HT-29 (cell line): ENCODE measurements around the gene POU1F1. TPM values are rescaled to one million over a fixed set of nuclear protein-coding genes. Genes with fewer than 3 reads are reported as not detected.
"Not testable (repeated sequence)": the region's sequence is repeated elsewhere in the genome, so short reads cannot be mapped to it uniquely, and the experiment has no call there.

Experiments used
- DNase-seq: peaks from one replicate; pipeline ENCODE4 v3.0.0-alpha.2; 2015; ENCODE audit warnings: low spot score
- total RNA-seq: library from RNA; depleted of rRNA; stranded (reverse); fragments of >200 nt; shearing (Covaris generic); gene quantifications from 2 replicates; pipeline ENCODE4 v1.2.3, GENCODE V29; 2014; rRNA removed

The POU1F1 gene, protein sequence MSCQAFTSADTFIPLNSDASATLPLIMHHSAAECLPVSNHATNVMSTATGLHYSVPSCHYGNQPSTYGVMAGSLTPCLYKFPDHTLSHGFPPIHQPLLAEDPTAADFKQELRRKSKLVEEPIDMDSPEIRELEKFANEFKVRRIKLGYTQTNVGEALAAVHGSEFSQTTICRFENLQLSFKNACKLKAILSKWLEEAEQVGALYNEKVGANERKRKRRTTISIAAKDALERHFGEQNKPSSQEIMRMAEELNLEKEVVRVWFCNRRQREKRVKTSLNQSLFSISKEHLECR
- total RNA-seq: not detected in 2 replicates

DNA sequence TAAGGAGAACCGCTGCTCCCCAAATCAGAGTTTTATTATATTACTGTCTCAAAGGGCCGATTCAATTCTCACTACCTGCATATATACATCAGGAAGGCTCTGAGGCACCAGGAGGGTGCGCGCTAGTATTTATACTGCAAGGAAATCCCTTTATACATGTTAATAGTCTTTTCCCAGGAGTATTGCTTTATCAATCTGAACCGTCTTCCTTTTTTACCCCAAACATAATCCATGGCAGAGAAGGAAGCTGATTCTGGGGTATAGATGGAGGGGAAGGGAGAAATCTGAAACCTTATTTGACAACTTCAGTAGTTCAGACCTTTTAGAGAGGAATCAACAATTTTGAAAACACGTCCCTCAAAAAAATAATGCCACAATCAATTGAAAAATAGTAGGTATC, at the start of gene POU1F1:
Gene POU1F1, minus strand, starts transcription at position 101 of the 400 bp plus-strand sequence. CDS start 122 bp downstream, outside the sequence.
- no peak for DNase-seq

DNA sequence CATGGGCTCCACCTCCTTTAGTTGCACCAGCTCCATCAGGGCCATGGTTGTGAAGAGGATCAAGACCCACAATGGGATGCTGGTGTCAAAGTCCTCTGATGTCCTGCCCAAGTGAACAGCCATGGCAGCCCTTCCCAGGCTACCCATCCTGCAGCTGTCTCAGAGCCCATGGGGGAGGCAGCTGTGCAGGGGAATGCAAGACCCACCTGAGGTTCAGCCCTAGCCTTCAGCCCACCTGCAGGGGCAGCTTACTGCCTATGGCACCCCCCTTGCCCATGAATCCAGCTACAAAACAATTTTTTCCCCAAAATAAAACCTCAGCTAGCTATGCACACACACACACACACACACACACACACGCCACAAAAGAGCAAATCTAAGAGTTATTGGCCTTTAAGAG, 48.2 kb upstream of the POU1F1 start:
- no peak for DNase-seq

DNA sequence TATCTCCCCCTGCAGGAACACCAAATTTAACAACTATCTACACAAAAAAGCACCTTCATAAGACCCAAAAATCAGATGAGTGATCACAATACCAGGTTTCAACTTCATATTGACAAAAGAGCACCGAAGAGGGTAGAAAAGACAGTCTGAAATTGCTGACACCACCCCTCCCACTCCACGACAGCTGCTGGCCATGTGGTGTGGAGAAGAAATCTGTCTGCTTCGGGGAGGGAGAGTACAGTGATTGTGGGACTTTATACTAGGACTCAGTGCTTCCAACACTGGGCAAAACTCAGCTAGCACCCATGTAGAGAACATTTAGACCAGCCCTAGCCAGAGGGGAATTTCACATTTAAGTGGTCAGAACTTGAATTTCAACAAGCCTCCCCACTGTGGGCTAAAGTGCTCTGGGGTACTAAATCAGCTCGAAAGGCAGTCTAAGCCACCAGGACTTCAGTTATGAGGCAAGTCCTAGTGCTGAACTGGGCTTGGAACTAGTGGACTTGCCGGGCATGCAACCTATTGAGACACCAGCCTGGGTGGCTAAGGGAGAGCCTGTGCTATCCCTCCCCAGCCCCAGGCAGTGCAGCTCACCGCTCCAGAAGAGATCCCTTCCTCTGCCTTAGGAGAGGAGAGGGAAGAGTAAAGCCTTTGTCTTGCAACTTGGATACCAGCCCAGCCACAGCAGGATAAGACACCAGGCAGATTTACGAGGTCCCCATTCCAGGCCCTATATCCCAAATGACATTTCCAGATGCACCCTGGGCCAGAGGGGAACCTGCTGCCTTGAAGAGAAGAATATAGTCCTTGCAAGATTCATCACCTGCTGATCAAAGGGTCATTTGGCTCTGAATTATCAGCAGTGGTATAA, 44.6 kb upstream of the POU1F1 start:
- no peak for DNase-seq

DNA sequence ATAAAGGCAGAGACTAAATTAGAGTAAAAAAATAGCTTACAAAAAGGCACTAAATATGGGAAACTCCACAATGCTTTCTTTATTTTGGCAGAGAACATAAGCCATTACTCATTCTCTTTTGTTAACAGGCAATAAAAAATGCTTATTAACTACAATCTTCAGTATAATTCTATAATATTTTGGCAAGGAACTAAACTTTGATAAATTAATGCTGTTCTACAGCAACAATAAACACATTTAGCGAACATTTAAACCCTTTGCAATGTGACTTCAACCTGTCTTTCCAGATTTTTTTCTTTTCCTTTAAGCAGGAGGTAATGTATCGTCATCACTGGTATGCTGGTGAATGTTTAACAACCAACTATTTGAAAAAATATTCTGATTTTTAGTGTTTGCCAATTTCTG, 42.2 kb upstream of the POU1F1 start:
- peak; percentile 7 for DNase-seq

DNA sequence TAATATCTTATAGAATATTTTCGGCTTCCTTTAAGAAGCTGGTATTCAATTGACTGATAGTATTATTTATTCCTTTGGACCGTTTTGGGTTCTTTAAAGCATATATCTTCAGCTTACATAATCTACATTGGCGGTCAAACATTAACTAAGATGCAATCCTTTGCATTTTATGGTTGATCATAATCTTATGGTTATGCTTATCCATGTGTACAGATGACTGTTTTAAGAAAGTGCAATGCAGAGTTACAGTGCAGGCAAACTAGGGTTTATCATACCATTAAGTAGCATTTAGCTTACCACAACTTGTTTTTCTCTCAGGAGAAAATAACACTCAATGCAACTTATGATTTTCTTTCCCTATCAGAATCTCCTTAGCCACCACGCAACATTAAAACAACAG, 41.4 kb upstream of the POU1F1 start:
- no peak for DNase-seq

DNA sequence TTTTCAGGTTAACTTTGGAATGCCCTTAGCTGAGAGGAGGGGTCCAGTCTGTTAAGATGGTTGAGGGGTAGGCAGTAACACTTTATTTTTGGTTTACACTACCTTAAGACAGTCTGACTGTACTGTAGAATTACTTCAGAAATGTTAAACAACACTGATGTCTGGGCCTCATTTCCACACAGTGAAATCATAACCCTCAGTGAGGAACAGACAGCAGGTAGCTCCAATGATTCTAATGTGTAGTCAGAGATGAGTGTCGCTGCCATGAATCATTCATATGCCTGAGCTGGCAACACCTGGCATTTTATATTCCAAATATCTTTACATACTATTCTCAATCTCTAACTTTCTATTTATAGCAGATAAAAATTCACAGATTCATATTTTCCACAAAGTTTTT, 37.3 kb upstream of the POU1F1 start:
- no peak for DNase-seq

DNA sequence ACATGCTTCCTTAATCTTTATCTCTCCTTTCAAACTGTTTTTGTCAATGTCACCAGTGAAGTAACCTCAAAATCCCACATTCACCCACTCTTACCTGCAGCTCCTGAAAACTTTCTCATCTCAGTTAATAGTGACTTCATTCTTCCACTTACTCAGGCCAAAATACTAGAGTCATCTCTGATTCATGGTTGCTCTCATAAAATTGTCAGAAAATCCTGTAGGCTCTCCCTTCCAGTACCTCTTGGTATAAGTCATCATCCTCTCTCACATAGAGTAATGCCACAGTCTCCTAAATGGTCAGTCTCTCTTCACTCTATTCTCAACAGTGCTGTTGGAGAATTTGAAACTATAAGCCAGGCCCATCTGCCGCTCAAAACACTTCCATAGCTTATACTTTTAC, 34.9 kb upstream of the POU1F1 start:
- no peak for DNase-seq

DNA sequence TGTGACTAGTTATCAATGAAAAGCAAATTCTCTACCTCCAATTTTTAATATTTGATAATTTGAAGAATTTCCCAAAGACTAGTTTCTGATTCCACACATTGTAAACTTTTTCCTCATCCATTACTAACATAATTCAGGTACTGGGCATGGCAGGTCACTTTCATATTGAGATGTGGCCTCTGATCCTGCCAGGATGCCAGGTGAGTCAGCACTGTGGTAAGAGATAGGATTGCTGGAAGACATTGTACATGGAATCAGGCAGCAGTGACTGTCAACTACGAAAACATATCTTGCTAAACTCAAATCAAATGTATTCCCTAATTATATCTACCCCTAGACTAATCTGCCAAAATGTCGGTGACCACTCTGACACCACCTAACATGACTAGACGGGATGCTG, 33.2 kb upstream of the POU1F1 start:
- peak; percentile 16 for DNase-seq

DNA sequence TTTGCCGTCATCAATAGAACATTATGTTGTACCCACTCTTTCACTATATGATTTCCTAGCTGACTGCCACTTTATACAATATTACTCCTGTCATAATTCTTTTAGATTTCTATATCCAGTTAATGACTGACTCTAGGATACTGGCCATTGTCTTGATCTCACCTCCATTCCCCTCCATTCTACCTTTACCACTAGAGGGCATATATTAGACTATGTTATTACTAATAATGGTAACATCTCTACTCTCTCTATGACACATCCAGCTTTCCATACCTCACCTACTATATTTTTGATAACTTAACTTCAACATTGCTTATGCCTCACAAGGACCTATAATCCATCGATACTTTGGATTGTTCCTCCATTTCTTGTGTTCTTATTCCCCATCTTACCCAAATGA, 31.4 kb upstream of the POU1F1 start:
- DNase-seq: no peak

DNA sequence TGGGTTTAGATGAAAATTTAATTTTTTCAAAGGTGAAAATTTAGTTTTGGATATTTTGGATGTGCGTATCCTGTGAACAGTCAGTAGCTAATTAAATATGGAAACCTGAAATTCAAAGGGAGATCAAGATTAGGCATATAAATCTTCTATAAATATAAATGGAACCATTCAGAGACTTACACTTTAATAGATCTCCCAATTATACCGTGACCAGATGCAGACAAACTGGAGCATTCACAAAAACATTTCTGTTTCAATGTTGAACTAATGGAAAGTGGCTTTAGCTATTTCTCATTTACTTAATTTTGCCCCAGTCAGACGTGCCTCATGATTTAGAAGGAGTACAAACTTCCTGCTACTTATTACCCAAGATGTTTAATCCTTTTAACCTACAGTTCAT, 29.1 kb upstream of the POU1F1 start:
- DNase-seq: no peak

DNA sequence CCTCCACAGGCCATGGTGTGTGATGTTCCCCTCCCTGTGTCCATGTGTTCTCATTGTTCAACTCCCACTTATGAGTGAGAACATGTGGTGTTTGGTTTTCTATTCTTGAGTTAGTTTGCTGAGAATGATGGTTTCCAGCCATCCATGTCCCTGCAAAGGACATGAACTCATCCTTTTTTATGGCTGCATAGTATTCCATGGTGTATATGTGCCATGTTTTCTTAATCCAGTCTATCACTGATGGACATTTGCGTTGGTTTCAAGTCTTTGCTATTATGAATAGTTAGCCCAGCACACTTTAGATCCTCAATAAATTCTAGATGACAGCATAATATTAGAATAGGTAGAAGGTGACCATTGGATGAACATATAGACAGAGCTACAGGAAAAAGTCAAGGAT, 28.6 kb upstream of the POU1F1 start:
- not testable (repeated sequence) for DNase-seq

DNA sequence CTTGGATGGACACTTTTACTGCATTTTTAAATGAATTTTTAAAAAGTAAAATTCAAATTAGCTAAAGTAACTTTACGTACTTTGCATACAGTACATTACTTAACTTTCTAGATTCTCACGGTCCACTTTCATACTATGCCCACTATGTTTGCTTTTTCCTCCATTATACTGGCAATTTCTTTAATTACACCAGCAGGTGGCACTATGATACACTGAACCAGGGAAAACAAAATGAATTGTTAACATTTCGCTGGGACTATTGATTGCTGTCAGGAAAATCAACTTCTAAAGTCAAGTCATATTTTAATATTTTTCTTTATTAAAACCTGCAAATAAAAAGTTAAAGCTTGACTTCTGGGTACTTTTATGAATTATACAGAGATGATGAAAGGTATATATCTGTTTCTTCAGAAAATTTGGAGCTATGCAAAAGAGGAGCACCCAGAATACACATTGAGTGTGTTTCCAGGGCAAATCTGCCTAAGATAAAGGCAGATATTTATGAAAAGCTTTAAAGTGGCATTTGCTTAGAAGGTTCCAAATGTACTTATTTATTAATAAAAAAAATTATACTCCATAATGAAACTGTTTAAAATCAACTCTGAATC, 21.8 kb upstream of the POU1F1 start:
- DNase-seq: peak; percentile 46

DNA sequence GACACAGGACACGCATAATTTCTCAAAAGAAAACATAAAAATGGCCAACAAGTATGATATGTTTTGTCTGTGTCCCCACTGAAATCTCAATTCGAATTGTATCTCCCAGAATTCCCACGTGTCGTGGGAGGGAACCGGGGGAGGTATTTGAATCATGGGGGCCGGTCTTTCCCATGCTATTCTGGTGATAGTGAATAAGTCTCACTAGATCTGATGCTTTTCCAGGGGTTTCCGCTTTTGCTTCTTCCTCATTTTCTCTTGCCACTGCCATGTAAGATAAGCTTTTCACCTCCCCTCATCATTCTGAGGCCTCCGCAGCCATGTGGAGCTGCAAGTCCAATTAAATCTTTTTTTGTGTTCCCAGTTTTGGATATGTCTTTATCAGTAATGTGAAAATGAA, 12.1 kb upstream of the POU1F1 start:
- no peak for DNase-seq

DNA sequence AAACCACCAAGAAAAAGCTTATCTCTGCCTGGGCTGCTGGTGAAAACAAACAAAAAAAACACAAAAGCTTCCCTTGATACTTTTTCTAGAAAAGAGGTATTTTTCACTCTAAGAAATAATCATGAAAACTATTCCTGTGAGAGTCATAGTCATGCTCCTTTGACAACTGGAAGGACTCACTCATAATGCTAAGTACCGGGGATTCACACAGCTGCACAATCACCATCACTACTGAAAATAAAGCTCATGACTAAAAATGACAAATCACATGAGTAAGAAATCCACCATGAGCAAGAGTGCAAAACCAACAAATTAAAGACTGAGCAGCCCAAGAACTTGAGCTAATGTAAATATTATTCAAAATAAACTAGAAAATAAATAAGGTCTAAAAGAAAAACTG, 10.6 kb upstream of the POU1F1 start:
- DNase-seq: no peak

DNA sequence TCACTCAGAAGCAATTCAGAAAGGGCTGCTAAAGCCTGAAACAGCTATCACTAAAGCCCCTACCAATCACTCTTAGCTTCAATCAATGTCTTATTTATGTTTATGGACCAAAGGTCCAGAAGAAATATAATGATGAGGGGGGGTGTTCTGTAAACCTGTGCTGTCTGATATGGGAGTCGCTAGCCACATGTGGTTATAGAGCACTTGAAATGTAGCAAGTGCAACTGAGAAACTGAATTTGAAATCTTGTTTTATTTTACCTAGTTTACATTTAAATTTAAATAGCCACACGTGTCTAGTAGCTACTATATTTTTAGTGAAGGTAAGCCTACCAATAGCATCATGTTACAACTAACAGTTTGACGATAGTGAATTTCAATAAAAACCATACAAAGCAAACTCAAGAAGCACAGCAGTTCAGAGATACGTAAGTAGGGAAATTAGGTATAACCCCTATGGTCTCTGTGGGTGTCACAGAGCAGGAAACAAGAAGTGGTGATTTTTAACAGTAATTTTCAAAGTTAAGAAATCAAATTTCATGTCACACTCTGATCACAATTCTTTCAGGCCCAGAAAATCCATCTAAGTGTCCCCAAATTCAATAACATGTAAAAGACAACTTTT, 3.6 kb downstream of the POU1F1 start:
- DNase-seq: no peak

DNA sequence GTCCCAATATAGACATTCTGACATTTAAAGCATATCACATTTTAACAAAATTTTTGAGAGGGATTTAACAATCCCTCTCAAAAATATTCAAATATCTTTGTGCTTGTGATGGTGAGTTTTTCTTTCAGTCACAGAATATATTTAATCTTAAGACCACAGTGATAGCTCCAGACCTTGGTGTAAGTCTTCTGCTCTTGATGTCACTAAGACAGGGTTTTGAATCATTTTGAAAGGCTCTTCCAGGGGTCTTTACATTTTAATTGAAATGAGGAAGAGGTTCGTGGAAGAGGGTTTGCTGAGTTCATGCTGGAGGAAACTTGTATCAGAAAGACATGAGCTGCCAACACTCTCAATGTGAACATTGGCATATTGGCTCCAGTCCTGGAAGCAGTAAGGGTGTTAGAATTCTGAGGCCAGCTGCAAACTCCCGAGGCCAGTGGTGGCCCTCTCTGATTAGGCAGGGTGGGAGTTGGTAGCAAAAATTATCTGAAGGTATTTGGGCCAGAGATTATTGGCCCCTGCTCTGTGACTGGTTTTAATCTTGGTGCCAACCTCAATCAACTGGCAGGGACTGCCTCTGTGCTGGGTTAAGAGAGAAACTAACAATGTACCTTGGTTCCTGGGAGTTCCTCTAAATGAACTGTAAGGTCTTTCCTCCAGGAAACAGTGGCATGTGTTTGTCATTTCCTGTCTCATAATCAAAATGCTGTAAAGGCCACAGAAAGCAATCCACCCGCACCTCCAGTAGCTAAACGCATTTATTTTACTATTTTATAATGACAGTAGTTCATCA, 5.3 kb downstream of the POU1F1 start:
- DNase-seq: no peak

DNA sequence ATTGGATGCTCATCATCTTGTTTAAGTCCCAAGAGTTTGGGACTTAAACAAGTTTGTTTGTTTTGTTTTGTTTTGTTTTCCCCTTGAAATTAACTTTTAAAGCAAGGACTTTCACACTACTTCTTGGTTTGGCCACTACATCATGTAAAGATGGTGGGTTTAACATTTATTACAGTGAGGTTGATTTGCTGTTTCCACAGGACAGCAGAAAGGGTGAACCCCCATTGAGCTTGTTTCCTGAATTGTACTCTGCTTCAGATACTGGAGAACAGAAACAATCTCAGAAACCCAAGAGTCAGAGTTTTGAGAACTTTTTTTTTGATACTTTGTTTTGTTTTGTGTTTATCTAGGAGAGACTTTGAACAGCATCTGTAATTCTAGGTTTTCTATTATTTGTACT, 6.7 kb downstream of the POU1F1 start:
- DNase-seq: no peak

DNA sequence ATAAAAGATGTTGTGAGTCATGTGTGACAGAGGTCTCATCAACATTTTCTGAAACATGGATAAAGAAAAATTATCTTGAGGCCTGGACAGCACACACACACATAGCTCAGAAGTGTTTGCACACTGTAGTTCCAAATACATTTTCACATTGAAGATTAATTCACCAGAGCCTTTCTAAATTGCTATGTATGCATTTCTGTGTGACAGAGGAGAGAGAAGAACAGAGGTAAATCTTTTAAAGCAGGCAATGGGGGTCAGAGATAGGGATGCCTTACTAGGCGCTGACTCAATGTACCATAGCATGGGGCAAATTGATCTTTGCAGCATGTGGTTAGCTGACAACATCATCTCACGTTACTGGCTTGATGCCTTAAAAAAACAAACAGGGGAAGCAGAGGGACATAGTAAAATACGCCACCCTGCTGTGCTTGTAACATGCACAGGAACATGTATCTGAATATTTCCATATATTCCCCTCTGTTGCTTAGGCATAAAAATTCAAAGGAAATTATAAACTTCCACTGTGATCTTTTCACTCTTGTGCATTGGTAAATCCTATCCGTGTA, 7.7 kb downstream of the POU1F1 start:
- DNase-seq: no peak

DNA sequence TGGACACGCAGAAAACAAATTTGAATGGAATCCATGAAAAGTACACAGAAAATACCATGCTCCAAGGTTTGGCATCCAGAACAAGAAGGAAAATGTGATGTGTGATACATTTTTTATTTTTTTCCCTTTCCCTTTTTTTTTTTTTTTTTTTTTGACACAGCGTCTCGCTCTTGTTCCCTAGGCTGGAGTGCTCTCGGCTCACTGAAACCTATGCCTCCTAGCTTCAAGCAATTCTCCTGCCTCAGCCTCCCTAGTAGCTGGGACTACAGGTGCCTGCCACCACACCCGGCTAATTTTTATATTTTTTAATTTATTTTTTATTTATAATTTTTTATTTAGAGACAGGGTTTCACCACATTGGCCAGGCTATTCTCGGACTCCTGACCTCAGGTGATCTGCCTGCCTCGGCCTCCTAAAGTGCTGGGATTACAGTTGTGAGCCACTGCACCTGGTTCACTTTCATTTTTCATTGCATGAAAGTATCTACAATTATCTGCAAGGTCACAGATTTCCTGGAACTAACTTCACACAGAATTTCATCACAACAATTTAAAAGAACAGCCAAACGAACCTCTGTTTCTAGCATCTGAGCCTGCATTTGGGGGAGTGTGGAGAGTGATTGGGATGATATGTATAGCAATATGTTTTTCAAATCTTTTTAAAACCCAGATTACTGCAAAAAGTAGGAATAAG, 8.3 kb downstream of the POU1F1 start:
- DNase-seq: no peak

DNA sequence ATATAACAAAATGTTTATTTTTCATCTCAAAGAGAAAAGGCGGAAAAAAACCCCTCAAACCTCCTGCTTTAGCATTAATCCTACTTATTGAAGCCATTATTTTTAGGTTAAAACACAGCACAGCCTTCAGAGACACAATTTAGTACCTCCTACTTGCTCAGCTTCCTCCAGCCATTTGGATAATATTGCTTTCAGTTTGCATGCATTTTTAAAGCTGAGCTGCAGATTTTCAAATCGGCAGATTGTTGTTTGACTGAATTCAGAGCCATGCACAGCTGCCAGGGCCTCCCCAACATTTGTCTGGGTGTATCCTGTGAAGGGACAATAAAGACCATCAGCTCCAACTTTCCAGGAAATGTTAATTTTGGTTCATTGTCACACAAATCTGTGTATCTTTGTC, 14.5 kb downstream of the POU1F1 start:
- no peak for DNase-seq
